Activated T-cell treated with anti-CD3 and anti-CD28 coated beads, Interleukin-2, amount 50 U/mL, for 24 hours (primary cell): ENCODE data around the gene ERICH6B.

Experiments used
- DNase-seq: peaks from one replicate; pipeline ENCODE4 v3.0.0-alpha.2; 2020
- H3K27ac Mint-ChIP-seq: 2 replicates; pipeline ENCODE4 v1.8.0; 2020; ENCODE audit warnings: mild to moderate bottlenecking, mixed read lengths
- H3K27me3 Mint-ChIP-seq: 2 replicates; pipeline ENCODE4 v1.8.0; 2020; ENCODE audit warnings: mixed read lengths
- H3K36me3 Mint-ChIP-seq: 2 replicates; pipeline ENCODE4 v1.8.0; 2020; ENCODE audit warnings: low read depth, mixed read lengths
- H3K4me1 Mint-ChIP-seq: 2 replicates; pipeline ENCODE4 v1.8.0; 2020; ENCODE audit warnings: low read depth, mixed read lengths
- H3K4me3 Mint-ChIP-seq: 2 replicates; pipeline ENCODE4 v1.8.0; 2020; ENCODE audit warnings: mild to moderate bottlenecking, moderate library complexity, mixed read lengths
- H3K9me3 Mint-ChIP-seq: 2 replicates; pipeline ENCODE4 v1.8.0; 2020; ENCODE audit warnings: mixed read lengths

ERICH6B gene

GRCh38 chr13:45623516-45624090 lies 8.1 kb upstream of the ERICH6B start:
- H3K4me1 Mint-ChIP-seq, result no peaks in the 10 kb centered on the region
- DNase-seq, result no peak
- no peaks in the 10 kb centered on the region for H3K36me3 Mint-ChIP-seq
- no peak overlapping the region for H3K4me3 Mint-ChIP-seq
- no peak overlapping the region for H3K27ac Mint-ChIP-seq
- H3K27me3 Mint-ChIP-seq, result peaks cover 59% of the 10 kb centered on the region
- no peaks in the 10 kb centered on the region for H3K9me3 Mint-ChIP-seq

- H3K27ac Mint-ChIP-seq, result no peak overlapping the region
- no peaks in the 10 kb centered on the region for H3K36me3 Mint-ChIP-seq
- no peak overlapping the region for H3K4me3 Mint-ChIP-seq
- H3K4me1 Mint-ChIP-seq, result no peaks in the 10 kb centered on the region
- H3K27me3 Mint-ChIP-seq, result peaks cover 75% of the 10 kb centered on the region
- peaks cover 1% of the 10 kb centered on the region for H3K9me3 Mint-ChIP-seq
- DNase-seq, result no peak
Measured at GRCh38 chr13:45621950-45622349, 6.4 kb upstream of the ERICH6B start.

GRCh38 chr13:45607931-45608330 lies 7.6 kb downstream of the ERICH6B start:
- DNase-seq, result no peak
- peaks cover 24% of the 10 kb centered on the region for H3K27me3 Mint-ChIP-seq
- no peaks in the 10 kb centered on the region for H3K9me3 Mint-ChIP-seq
- no peaks in the 10 kb centered on the region for H3K4me1 Mint-ChIP-seq
- no peaks in the 10 kb centered on the region for H3K36me3 Mint-ChIP-seq
- no peak overlapping the region for H3K4me3 Mint-ChIP-seq
- no peak overlapping the region for H3K27ac Mint-ChIP-seq

GRCh38 chr13:45604892-45605291 lies 10.6 kb downstream of the ERICH6B start:
- H3K27ac Mint-ChIP-seq, result no peak overlapping the region
- no peaks in the 10 kb centered on the region for H3K36me3 Mint-ChIP-seq
- H3K4me3 Mint-ChIP-seq, result no peak overlapping the region
- peaks cover 16% of the 10 kb centered on the region for H3K27me3 Mint-ChIP-seq
- no peaks in the 10 kb centered on the region for H3K9me3 Mint-ChIP-seq
- DNase-seq, result no peak
- H3K4me1 Mint-ChIP-seq, result no peaks in the 10 kb centered on the region

GRCh38 chr13:45603338-45603737 lies 12.2 kb downstream of the ERICH6B start:
- Mint-ChIP-seq H3K4me1 (no peaks in the 10 kb centered on the region), H3K4me3 (no peak overlapping the region), H3K36me3 (no peaks in the 10 kb centered on the region), H3K27me3 (peaks cover 8% of the 10 kb centered on the region), H3K27ac (no peak overlapping the region), H3K9me3 (no peaks in the 10 kb centered on the region)
- DNase-seq, result no peak

- H3K9me3 Mint-ChIP-seq, result no peaks in the 10 kb centered on the region
- peaks cover 12% of the 10 kb centered on the region for H3K27me3 Mint-ChIP-seq
Measured at GRCh38 chr13:45602183-45603170, 13.1 kb downstream of the ERICH6B start.

GRCh38 chr13:45601680-45602079 lies 13.9 kb downstream of the ERICH6B start:
- no peaks in the 10 kb centered on the region for H3K4me1 Mint-ChIP-seq
- H3K27ac Mint-ChIP-seq, result no peak overlapping the region
- no peak overlapping the region for H3K4me3 Mint-ChIP-seq
- H3K36me3 Mint-ChIP-seq, result no peaks in the 10 kb centered on the region
- H3K27me3 Mint-ChIP-seq, result peaks cover 16% of the 10 kb centered on the region
- H3K9me3 Mint-ChIP-seq, result no peaks in the 10 kb centered on the region
- DNase-seq, result no peak

More at GRCh38 chr13:45602183-45603170, 13.1 kb downstream of the ERICH6B start:
- Mint-ChIP-seq H3K4me3 (no peak overlapping the region), H3K36me3 (no peaks in the 10 kb centered on the region), H3K27ac (no peak overlapping the region), H3K4me1 (no peaks in the 10 kb centered on the region)
- no peak for DNase-seq

DNA sequence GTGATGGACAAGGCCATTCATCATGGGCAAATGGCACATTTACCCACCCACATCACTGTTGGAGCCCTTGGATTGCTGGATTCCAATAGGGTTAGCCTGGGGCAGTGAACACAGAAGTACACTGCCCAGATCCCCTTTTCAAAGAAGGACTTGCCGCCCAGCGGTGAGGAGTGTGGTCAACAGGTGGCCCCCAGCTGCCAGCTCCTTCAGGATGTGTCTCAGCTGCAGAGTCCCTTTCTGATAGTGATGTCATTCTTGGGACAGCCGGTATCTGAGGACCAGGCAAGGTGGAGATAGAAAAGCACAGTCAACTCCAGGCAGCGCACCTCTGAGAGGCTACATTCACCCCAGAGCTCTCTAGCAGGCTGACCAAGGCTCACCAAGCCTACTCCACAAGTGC lies 16.9 kb downstream of the ERICH6B start:
- Mint-ChIP-seq H3K27ac (no peak overlapping the region), H3K4me1 (no peaks in the 10 kb centered on the region), H3K27me3 (peaks cover 21% of the 10 kb centered on the region), H3K4me3 (no peak overlapping the region), H3K36me3 (no peaks in the 10 kb centered on the region), H3K9me3 (no peaks in the 10 kb centered on the region)
- DNase-seq, result no peak

DNA sequence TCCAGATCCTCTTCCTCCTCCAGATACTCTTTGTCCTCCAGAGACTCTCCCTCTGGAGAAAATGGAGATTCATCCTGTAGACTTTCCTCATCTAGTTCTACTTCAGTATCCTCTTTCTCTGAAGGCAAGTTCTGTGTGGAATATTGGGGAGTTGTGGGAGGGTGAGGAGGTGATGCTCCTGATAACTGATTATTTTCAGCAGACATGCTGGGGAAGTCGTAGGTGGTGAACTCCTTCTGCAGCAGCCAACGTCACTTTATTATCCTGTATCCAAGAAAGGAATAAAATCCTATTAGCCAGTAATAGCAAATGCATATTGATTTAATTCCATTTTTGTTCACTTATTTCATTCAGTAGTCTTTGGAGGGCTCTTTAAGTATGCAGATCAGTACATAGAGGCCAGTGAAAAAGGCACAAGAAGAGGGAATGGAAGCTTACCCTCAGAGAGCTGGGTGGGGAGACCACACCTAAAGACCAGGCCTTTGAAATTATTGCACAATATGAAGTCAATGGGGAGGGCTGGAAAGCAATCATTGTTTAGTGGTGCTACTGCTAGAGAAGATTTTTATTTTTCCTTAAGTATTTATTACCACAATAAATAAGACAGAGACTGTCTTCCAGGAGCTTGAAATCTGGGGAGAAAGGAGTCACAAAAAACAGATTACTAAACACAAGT lies 18.6 kb downstream of the ERICH6B start:
- H3K4me3 Mint-ChIP-seq, result no peak overlapping the region
- no peak overlapping the region for H3K27ac Mint-ChIP-seq
- DNase-seq, result no peak
- no peaks in the 10 kb centered on the region for H3K36me3 Mint-ChIP-seq
- H3K9me3 Mint-ChIP-seq, result no peaks in the 10 kb centered on the region
- peaks cover 21% of the 10 kb centered on the region for H3K27me3 Mint-ChIP-seq
- H3K4me1 Mint-ChIP-seq, result peaks cover 6% of the 10 kb centered on the region

DNA sequence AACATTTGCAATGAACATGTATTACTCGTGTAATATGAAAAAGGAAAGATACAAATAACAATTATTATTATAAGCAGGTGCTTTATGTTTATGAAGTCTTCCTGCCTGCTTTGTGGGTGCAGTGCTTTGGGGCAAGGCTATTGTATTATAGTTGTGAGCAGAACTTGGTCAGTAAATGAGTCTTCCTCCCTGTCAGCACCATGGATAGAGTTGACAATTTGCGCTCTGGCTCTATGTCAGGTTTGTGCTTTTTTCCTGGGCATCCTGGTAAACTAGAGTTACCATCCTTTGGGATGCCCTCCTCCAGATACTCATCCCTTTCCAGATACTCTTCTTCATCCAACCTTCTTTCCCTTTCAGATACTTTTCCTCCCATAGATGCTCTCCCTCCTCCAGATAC lies 19.6 kb downstream of the ERICH6B start:
- Mint-ChIP-seq H3K27ac (no peak overlapping the region), H3K4me1 (peaks cover 6% of the 10 kb centered on the region), H3K27me3 (peaks cover 23% of the 10 kb centered on the region), H3K4me3 (no peak overlapping the region), H3K36me3 (no peaks in the 10 kb centered on the region), H3K9me3 (no peaks in the 10 kb centered on the region)
- no peak for DNase-seq

GRCh38 chr13:45594764-45595163 lies 20.8 kb downstream of the ERICH6B start:
- H3K27me3 Mint-ChIP-seq, result peaks cover 23% of the 10 kb centered on the region
- H3K9me3 Mint-ChIP-seq, result no peaks in the 10 kb centered on the region
- H3K4me1 Mint-ChIP-seq, result peaks cover 6% of the 10 kb centered on the region
- H3K36me3 Mint-ChIP-seq, result no peaks in the 10 kb centered on the region
- DNase-seq, result no peak
- no peak overlapping the region for H3K27ac Mint-ChIP-seq
- H3K4me3 Mint-ChIP-seq, result no peak overlapping the region

DNA sequence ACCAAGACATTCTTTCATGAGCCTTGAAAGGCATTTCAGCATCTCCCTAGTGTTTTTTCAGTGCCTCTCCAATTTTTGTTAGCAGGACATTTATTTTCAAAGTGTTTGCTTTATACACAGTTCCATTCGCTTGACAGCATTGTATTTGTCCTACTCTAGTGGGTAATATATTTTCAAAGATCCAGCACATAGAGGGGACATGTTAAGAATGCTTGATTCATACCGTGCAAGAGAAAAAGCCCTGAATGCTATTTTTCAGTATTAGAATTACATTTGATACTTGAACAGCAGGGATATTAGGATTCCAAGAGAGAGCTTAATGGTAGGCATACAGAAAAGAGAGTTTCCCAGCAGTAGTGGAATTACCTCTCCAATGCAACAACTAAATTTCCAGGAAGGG lies 21.3 kb downstream of the ERICH6B start:
- no peak overlapping the region for H3K27ac Mint-ChIP-seq
- H3K9me3 Mint-ChIP-seq, result no peaks in the 10 kb centered on the region
- H3K4me1 Mint-ChIP-seq, result peaks cover 6% of the 10 kb centered on the region
- H3K36me3 Mint-ChIP-seq, result no peaks in the 10 kb centered on the region
- DNase-seq, result no peak
- H3K4me3 Mint-ChIP-seq, result no peak overlapping the region
- H3K27me3 Mint-ChIP-seq, result peaks cover 23% of the 10 kb centered on the region

GRCh38 chr13:45592758-45593157 lies 22.8 kb downstream of the ERICH6B start:
- Mint-ChIP-seq H3K36me3 (no peaks in the 10 kb centered on the region), H3K27ac (no peak overlapping the region), H3K4me3 (no peak overlapping the region), H3K9me3 (no peaks in the 10 kb centered on the region), H3K4me1 (peaks cover 6% of the 10 kb centered on the region), H3K27me3 (peaks cover 15% of the 10 kb centered on the region)
- no peak for DNase-seq

DNA sequence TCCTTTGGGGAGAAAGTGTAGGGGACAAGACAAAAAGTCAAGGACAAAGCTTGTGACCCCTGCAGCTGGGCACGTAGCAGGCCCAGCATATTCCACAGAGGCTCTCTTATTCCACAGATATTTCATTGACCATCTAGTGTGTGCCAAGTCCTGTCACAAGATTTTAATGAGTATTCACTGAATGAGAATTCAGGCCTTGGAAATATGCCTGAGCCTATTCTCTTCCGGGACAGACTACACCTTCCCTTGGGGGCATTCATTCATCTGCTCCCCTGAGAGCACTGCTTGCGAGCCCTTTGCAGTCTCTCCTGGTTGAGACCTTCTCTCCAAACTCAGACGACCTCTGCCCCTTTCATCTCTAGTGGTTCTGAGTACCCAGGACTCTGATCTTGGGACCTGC lies 25.5 kb downstream of the ERICH6B start:
- Mint-ChIP-seq H3K27ac (no peak overlapping the region), H3K27me3 (peaks cover 5% of the 10 kb centered on the region), H3K9me3 (no peaks in the 10 kb centered on the region), H3K4me3 (no peak overlapping the region), H3K36me3 (no peaks in the 10 kb centered on the region), H3K4me1 (peaks cover 6% of the 10 kb centered on the region)
- DNase-seq, result no peak

GRCh38 chr13:45587897-45588296 lies 27.6 kb downstream of the ERICH6B start:
- Mint-ChIP-seq H3K9me3 (no peaks in the 10 kb centered on the region), H3K36me3 (no peaks in the 10 kb centered on the region), H3K27me3 (peaks cover 5% of the 10 kb centered on the region), H3K4me3 (no peak overlapping the region), H3K4me1 (peaks cover 5% of the 10 kb centered on the region), H3K27ac (no peak overlapping the region)
- DNase-seq, result no peak
